ENCODE results near the gene FAR1. TPM values are rescaled to one million over a fixed set of nuclear protein-coding genes. Genes with fewer than 3 reads are reported as not detected.

Gene FAR1, protein sequence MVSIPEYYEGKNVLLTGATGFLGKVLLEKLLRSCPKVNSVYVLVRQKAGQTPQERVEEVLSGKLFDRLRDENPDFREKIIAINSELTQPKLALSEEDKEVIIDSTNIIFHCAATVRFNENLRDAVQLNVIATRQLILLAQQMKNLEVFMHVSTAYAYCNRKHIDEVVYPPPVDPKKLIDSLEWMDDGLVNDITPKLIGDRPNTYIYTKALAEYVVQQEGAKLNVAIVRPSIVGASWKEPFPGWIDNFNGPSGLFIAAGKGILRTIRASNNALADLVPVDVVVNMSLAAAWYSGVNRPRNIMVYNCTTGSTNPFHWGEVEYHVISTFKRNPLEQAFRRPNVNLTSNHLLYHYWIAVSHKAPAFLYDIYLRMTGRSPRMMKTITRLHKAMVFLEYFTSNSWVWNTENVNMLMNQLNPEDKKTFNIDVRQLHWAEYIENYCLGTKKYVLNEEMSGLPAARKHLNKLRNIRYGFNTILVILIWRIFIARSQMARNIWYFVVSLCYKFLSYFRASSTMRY
- total RNA-seq = 24.1 and 27.1 TPM in 2 replicates

DNA sequence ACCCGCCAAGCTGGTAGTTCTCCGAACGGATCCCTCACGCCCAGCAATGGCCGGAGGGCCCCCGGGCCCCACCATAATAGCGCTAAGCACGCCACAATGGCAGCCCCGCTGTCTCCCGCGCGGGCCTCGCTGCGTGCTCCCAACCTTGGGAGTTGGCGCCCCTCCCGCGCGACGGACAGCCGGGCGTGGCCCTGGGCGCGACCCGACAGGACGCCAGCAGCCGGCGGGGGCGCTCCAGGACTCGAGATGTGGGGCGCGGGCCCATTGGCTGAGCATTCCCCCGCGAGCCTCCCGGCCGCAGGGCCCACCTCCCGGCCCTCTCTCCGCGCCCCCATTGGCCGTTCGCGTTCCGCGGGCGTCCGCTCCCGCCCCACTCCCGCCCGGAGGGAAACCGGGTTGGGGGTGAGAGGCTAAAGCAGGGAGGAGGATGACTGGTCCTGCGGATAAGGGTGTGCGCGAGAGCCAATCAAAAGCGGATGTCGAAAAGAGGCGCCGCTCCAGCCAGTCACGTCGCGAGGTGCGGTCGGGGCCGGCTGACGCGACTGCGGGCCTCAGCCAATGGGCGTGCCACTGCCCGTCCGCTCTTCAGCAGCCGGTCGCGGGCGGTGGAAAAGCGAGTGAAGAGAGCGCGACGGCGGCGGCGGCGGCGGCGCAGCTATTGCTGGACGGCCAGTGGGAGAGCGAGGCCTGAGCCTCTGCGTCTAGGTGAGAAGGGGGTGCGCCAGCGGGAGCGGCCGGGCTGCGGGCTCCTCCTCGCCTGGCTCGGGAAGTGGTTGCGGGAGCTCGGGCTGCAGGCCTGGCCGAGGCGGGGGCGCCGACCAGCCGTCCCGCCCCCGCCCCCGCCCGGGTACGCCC, at the start of gene FAR1:
TSS of gene FAR1 (plus strand) at position 567 of the 855 bp plus-strand sequence. CDS start 26,098 bp downstream, outside the sequence.

Other genes with a start within 250 kb of the FAR1 start
- gene BTBD10, start 205.4 kb upstream of the FAR1 start, total RNA-seq = 34.0 and 50.2 TPM in 2 replicates
- not detected in 2 replicates for gene PTH, start 172.7 kb upstream of the FAR1 start, total RNA-seq